HG03066 (cell line): Measurements from ENCODE around the gene LIN7A.

Experiments used
- ATAC-seq: cut with Tn5 transposase; IDR thresholded peaks from one replicate; pipeline ENCODE4 v1.9.1; 2021; ENCODE audit warnings: low read depth; ENCODE audit not compliant: unreplicated experiment

Gene LIN7A

DNA sequence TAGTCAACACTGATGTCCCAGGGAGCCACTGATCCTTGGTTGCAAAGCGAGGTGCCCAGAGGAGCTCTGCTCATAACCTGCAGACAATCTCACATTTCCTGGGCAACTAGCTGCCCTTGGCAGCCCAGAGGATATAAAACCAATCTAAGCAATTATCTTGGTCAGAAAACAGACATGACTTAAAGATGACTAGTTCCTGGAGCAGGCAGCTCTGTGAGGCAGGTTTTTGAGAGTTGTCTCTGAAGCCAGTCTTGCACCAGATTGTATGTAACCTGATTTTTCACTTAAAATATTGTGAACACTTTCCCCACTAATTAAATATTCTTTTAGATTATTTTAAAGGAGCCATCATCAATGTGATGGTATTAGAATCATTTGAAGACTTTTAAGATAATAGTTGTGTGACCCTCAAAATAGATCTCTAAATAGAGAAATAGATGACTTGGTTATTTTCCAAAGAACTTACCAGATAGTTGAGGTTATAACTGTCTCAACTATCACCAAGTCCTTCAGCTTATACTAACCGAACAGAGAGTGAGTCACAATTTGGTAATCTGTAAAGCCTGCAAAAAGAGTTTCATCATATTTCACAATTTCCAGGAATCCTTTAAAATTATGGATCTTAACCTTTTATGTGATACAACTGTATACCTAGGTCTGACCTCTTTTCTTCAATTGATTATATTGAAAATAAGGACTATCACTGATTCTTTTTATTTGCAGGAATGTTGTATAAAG is 75.9 kb downstream of the LIN7A start:
- ATAC-seq: no peak

GRCh38 chr12:80860928-80861327 is 76.8 kb downstream of the LIN7A start:
- ATAC-seq: no peak

GRCh38 chr12:80860206-80860605 is 77.5 kb downstream of the LIN7A start:
- no peak for ATAC-seq

GRCh38 chr12:80858356-80858755 is 79.4 kb downstream of the LIN7A start:
- ATAC-seq: no peak

- ATAC-seq: no peak
Observed at GRCh38 chr12:80857311-80857710, 80.4 kb downstream of the LIN7A start.

- no peak for ATAC-seq
Observed at GRCh38 chr12:80849337-80849736, 88.4 kb downstream of the LIN7A start.

- ATAC-seq: no peak
Observed at GRCh38 chr12:80848858-80849257, 88.9 kb downstream of the LIN7A start.

DNA sequence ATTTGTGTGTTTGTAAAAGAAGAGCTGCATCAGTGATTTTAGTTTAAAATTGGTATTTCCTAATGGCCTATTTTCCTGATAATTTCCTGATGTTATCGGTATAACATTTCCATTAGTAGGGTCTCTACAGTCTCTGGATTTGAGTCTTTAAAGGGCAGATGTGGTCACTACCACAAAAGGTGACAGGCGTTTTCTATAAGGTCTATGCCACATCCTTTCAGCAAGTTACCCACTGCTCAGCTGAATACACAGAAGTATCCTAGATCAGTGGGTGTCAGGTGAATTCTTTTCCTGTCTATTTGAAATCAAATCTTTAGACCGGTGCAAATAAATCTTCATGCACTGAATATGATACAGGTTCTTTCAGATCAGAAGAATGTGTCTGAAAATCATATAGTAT is 90.2 kb downstream of the LIN7A start:
- no peak for ATAC-seq

DNA sequence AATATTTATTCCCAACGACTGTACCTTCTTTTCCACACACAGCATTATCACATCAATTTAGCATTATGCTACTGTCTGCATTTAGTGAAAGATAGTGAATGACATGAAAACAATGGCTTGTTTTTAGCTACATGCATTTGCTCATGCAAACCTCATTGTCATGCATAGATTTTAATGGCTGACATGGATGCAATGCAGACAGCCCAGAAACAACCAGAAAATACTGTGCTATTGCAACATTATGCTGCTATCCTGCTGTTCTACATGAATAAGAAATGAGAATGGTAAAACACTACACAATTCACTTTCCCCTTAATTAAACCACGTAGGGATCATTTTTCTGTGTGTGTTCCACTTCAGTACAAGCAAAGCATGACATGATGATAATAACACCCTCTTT is 90.8 kb downstream of the LIN7A start:
- no peak for ATAC-seq

GRCh38 chr12:80845639-80846038 is 92.1 kb downstream of the LIN7A start:
- ATAC-seq: no peak

DNA sequence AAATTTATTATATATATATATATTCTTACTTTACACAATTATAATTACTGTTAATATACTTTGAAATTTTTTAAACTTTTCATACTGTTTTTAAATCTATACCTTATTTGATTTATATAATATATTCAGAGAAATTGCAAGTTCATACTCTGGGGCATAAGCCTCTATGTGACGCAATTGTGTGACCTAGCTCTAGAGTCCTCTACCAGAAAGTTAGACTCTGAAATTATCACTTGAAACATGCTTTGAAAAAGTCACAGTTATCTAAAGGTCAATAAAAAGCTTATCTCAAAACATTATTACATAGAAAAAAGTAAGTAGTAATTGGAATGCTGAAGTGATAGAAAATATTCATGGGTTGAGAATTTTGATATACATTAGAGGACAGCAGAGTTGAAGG is 93.8 kb downstream of the LIN7A start:
- no peak for ATAC-seq

DNA sequence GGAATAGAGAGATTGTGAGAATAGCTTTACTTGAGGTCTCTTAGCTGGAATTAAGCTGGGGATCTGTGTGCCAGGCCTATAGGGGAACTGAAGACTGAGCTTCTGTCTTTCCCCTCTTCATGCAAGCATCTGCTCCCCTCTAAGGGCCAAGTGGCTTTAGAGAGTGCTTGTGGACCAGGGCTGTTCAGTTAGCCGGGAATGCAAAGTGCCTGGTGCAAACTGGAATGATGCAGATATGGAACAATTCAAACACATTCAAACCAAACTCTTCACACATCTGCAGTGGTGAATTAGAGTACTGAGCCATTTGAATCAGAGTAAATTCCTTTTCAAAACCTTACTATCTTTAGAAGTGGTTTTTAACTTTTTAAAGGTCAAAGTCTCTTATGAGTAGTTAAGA is 99.0 kb downstream of the LIN7A start:
- no peak for ATAC-seq

GRCh38 chr12:80838024-80838658 is 99.6 kb downstream of the LIN7A start:
- no peak for ATAC-seq

DNA sequence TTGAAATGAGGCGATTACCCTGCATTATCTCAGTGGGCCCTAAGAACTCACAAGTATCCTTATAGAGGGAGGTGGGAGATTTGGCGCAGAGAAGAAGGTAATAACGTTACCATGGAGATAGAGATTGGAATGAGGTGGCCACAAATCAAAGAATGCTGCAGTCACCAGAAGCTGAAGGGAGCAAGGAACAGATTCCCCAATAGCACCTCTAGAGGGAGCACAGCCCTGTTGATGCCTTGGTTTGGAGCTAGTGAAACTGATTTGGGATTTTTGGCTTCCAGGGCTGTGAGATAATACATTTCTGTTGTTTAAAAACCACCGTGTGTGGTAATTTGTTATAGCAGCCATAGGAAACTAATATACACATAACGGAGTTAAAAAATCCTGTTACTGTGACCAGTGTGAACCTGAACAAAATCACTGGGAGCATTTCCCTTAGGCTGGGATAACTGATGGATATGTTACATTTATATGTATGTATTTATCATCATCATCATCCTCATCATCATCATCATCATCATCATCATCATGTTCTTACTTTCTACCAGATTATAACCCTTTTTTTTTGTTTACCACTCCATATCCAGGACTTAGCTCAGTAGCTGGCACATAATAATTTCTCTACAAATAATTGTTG is 100.3 kb downstream of the LIN7A start:
- peak; percentile 50 for ATAC-seq

GRCh38 chr12:80834724-80835123 is 103.0 kb downstream of the LIN7A start:
- no peak for ATAC-seq

DNA sequence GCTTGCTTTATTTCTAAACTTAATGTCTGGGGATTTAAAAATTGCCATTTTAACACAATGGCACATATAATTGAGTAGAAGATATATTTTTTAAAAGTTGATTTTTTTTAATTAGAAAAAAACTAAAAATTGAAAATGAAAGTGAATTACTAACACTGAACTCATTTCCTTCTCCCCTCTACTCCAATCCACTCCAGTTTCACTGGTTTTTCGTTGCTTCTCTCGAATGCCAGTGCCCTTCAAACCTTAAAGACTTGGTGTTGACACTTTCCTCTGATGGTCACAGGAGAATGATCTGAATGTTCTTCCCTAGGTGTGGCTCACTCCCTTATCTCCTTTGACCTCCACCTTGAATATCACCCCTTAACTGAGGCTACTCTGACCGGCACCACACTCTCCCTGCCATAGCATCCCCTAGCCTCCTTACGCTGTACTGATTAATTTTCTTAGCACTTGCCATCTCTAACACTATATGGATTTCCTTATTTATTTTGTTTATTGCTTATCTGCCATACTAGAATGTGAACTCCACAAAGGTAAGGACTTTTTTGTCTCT is 107.1 kb downstream of the LIN7A start:
- no peak for ATAC-seq

GRCh38 chr12:80829767-80830166 is 108.0 kb downstream of the LIN7A start:
- no peak for ATAC-seq

DNA sequence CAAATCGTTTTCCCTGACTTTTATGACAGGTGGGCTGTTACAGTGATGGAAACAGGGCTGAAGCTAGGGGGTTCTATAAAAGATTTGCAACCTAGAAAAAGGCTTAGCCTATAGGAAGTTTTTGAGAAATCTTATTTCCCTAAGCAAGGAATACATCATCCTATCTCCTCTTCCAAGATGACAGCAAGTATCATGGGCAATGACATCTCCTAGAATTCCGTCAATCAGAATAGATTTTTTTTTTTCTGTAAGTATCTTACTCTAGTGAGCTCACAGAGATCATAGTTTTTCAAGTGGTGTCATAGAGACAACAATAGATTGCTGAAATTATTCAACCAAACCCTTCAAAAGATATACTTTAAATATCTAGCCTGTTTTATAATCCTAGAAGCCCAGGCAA is 112.2 kb downstream of the LIN7A start:
- ATAC-seq: no peak

DNA sequence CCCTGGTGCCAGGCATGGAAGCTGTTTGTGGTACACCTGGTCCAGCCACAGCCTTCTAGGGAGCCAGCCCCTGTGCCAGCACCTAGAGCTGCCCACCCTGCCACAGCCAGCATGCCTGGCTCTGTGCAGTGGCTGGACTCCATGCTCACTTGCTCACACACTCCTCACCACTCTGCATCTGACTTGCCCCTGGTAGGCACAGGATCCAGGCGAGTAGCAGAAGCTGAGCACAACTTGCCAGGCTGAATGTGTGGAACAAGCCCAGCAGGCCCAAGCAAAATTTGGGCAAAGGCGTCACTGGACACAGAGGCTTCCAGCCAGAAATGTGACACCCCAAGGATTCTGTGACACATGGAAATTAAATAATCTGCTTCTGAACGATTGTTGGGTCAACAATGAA is 114.3 kb downstream of the LIN7A start:
- ATAC-seq: no peak

- peak; percentile 45 for ATAC-seq
Observed at GRCh38 chr12:80821513-80822000, 116.2 kb downstream of the LIN7A start.

- ATAC-seq: no peak
Observed at GRCh38 chr12:80818878-80819277, 118.9 kb downstream of the LIN7A start.
